HepG2 (cell line): ENCODE data around the gene PTH1R. TPM values are rescaled to one million over a fixed set of nuclear protein-coding genes. Genes with fewer than 3 reads are reported as not detected.

Experiments
- ATAC-seq: fragments of 200-7000 bp; cut with Tn5 transposase; 3 replicates; pipeline ENCODE4 v1.9.1; 2020; ENCODE audit warnings: mild to moderate bottlenecking, moderate library complexity
- BruUV-seq: library from RNA; stranded (reverse); fragments of 400-500 nt; replicated peaks from 2 replicates; lab custom pipeline; 2021; lab: Mats Ljungman, UMichigan
- CTCF ChIA-PET: fragments of 300-600 bp; formaldehyde crosslinking; extraction: SDS; loops from one replicate; lab custom pipeline; 2021; ENCODE audit warnings: low total read pairs, inconsistent platforms, low intra/inter-chr PET ratio; lab: Yijun Ruan, JAX
- POLR2A ChIA-PET: fragments of 350-600 bp; sonication (Branson Sonifier 250); formaldehyde crosslinking; loops from one replicate; lab custom pipeline; 2020; ENCODE audit warnings: antibody characterized with exemption, inconsistent platforms; lab: Yijun Ruan, JAX
- DNase-seq: peaks from one replicate; pipeline ENCODE4 v3.0.0-alpha.2; 2015; ENCODE audit warnings: low spot score
- FAIRE-seq: peaks from 3 replicates; lab custom pipeline; 2011; peaks lifted over from hg19 to GRCh38; lab: Jason Lieb, UNC
- H2AFZ ChIP-seq: one replicate; pipeline ENCODE4 v1.6.1; 2011; ENCODE audit warnings: low read length, inconsistent platforms
- H3K27ac ChIP-seq: fragments of 300-600 bp; 3 replicates; pipeline ENCODE4 v1.8.0; 2011; ENCODE audit warnings: mixed run types, mild to moderate bottlenecking, mixed read lengths, low read length, inconsistent platforms; ENCODE audit not compliant: insufficient read depth; ENCODE audit errors: extremely low read length
- H3K27me3 ChIP-seq, 2 experiments: fragments of 200-600 bp in 1 of 2; 2 replicates in 1 of 2; 3 replicates in 1 of 2; pipeline versions ENCODE4 v1.6.0 to v1.8.0; 2011; ENCODE audit warnings: low read length in 2 of 2, mild to moderate bottlenecking in 2 of 2, moderate library complexity in 2 of 2, inconsistent platforms in 1 of 2; ENCODE audit not compliant: insufficient read depth in 2 of 2, control insufficient read depth in 1 of 2
- H3K36me3 ChIP-seq, 2 experiments: fragments of 200-600 bp in 1 of 2; replicated peaks in 1 of 2; 2 replicates in 1 of 2; 3 replicates in 1 of 2; pipeline versions ENCODE4 v1.5.1 to v1.8.0; 2011; ENCODE audit warnings: low read length in 2 of 2, inconsistent platforms in 1 of 2; ENCODE audit not compliant: insufficient read depth in 2 of 2, control insufficient read depth in 1 of 2
- H3K4me1 ChIP-seq: 2 replicates; pipeline ENCODE4 v1.5.1; 2012; ENCODE audit warnings: low read length, inconsistent platforms; ENCODE audit not compliant: insufficient read depth
- H3K4me2 ChIP-seq: 2 replicates; pipeline ENCODE4 v1.6.0; 2011; ENCODE audit warnings: low read depth, low read length, inconsistent platforms
- H3K4me3 ChIP-seq, 3 experiments: fragments of 200-600 bp in 1 of 3; sonication (generic), shearing (Covaris generic) in 1 of 3; replicated peaks in 1 of 3; 2 replicates each; pipeline ENCODE4 v1.5.1; 2011 to 2016; ENCODE audit warnings: low read length in 3 of 3, inconsistent platforms in 2 of 3, low read depth in 2 of 3, mild to moderate bottlenecking in 2 of 3, control low read depth in 1 of 3, mixed read lengths in 1 of 3; ENCODE audit not compliant: insufficient read depth in 1 of 3
- H3K79me2 ChIP-seq: one replicate; pipeline ENCODE4 v1.6.1; 2011; ENCODE audit warnings: low read length, inconsistent platforms; ENCODE audit not compliant: insufficient read depth
- H3K9ac ChIP-seq: 2 replicates; pipeline ENCODE4 v1.6.0; 2011; ENCODE audit warnings: mild to moderate bottlenecking, low read depth, low read length, inconsistent platforms; ENCODE audit not compliant: insufficient read depth
- H3K9me3 ChIP-seq: 2 replicates; pipeline ENCODE4 v1.5.1; 2012; ENCODE audit warnings: mild to moderate bottlenecking, low read length
- H4K20me1 ChIP-seq: 2 replicates; pipeline ENCODE4 v1.6.0; 2011; ENCODE audit warnings: inconsistent platforms, mild to moderate bottlenecking, low read length, moderate library complexity; ENCODE audit not compliant: insufficient read depth
- CENPX ChIP-seq: sonication (generic); formaldehyde crosslinking; IDR thresholded peaks from 2 replicates; pipeline ENCODE4 v1.9.0; 2021; ENCODE audit warnings: mild to moderate bottlenecking, missing genetic modification reagents, moderate library complexity
- ESRRA ChIP-seq: sonication (generic); formaldehyde crosslinking; IDR thresholded peaks from 2 replicates; pipeline ENCODE4 v1.5.1; 2020; ENCODE audit warnings: mild to moderate bottlenecking, low read depth, missing genetic modification reagents
- GFI1 ChIP-seq: sonication (generic); formaldehyde crosslinking; IDR thresholded peaks from 2 replicates; pipeline ENCODE4 v1.5.0; 2020; ENCODE audit warnings: missing genetic modification reagents, mild to moderate bottlenecking, borderline replicate concordance
- GTF2F1 ChIP-seq: fragments of 150-350 bp; IDR thresholded peaks from 2 replicates; pipeline ENCODE4 v1.6.1; 2014; ENCODE audit warnings: low read length
- HNRNPH1 ChIP-seq: fragments of 200-400 bp; formaldehyde crosslinking; optimal IDR thresholded peaks from 2 replicates; pipeline ENCODE3; 2017; ENCODE audit warnings: mild to moderate bottlenecking, low read depth, low read length
- NKX3-1 ChIP-seq: sonication (generic); formaldehyde crosslinking; IDR thresholded peaks from 2 replicates; pipeline ENCODE4 v1.5.0; 2020; ENCODE audit warnings: missing genetic modification reagents
- REL ChIP-seq: sonication (generic); formaldehyde crosslinking; conservative IDR thresholded peaks from 2 replicates; pipeline ENCODE4 v1.8.0; 2022; ENCODE audit warnings: mild to moderate bottlenecking, missing genetic modification reagents, moderate library complexity
- SP1 ChIP-seq, 2 experiments: fragments of 450-650 bp in 1 of 2; sonication (generic) in 1 of 2; formaldehyde crosslinking in 1 of 2; IDR thresholded peaks; 2 replicates each; pipeline versions ENCODE4 v1.4.0 to v1.6.1; 2016 to 2020; ENCODE audit warnings: missing genetic modification reagents in 1 of 2
- YEATS4 ChIP-seq: sonication (generic); formaldehyde crosslinking; IDR thresholded peaks from 2 replicates; pipeline ENCODE4 v1.4.0; 2020; ENCODE audit warnings: missing genetic modification reagents, borderline replicate concordance
- ZBTB44 ChIP-seq: sonication (generic); formaldehyde crosslinking; IDR thresholded peaks from 2 replicates; pipeline ENCODE4 v1.4.0; 2020; ENCODE audit warnings: missing genetic modification reagents
- ZNF253 ChIP-seq: sonication (generic); formaldehyde crosslinking; IDR thresholded peaks from 2 replicates; pipeline ENCODE4 v1.8.0; 2022; ENCODE audit warnings: mild to moderate bottlenecking, missing genetic modification reagents, borderline replicate concordance
- ZNF468 ChIP-seq: sonication (generic); formaldehyde crosslinking; IDR thresholded peaks from 2 replicates; pipeline ENCODE4 v1.8.0; 2022; ENCODE audit warnings: mild to moderate bottlenecking, moderate library complexity, missing genetic modification reagents
- ZNF652 ChIP-seq: IDR thresholded peaks from 2 replicates; pipeline ENCODE4 v1.6.1; 2016; ENCODE audit warnings: low read depth, borderline replicate concordance
- ZNF720 ChIP-seq: sonication (generic); formaldehyde crosslinking; IDR thresholded peaks from 2 replicates; pipeline ENCODE4 v1.4.0; 2020; ENCODE audit warnings: missing genetic modification reagents
- WGBS: methylation state at CpG from one replicate; pipeline ENCODE4 v1.1.6; 2017; ENCODE audit warnings: low lambda C conversion rate; 5-methylcytosine and 5-hydroxymethylcytosine counted together
- in situ Hi-C: cut with HindIII; loops from 2 replicates; pipeline ENCODE4 v1.10.0; 2017; ENCODE audit warnings: low pct_unique_long_range_greater_than_20kb; ENCODE audit not compliant: extremely low pct_ligation_motif_present
- intact Hi-C: fragments of 100-400 bp; cut with micrococcal nuclease; formaldehyde crosslinking; loops from one replicate; pipeline ENCODE4 v1.10.0; 2022; ENCODE audit not compliant: unreplicated experiment
- polyA plus RNA-seq, 8 experiments: library from polyadenylated mRNA; depleted of rRNA in 3 of 8; stranded (reverse) in 7 of 8; unstranded in 1 of 8; fragments of >200 nt; fragmentation: Illumina TruSeq in 4 of 8; extraction: Trizol in 4 of 8; gene quantifications; 2 replicates each; pipeline versions ENCODE4 v1.2.1 to v1.2.3, GENCODE V29; 2011 to 2016; ENCODE audit warnings: low read depth in 4 of 8, missing spikeins in 1 of 8, mixed read lengths in 1 of 8; ENCODE audit not compliant: insufficient read depth in 1 of 8
- total RNA-seq, 5 experiments: library from RNA; depleted of rRNA; stranded (reverse); fragments of >200 nt; fragmentation: Illumina TruSeq; extraction: Trizol; gene quantifications; 2 replicates each; pipeline ENCODE4 v1.2.3, GENCODE V29; 2016; ENCODE audit warnings: low read depth in 1 of 5
- TF ChIP-seq, protein P1 (sequence below): sonication (generic); formaldehyde crosslinking; IDR thresholded peaks from 2 replicates; pipeline ENCODE4 v1.4.0; 2020; ENCODE audit warnings: missing genetic modification reagents
- TF ChIP-seq, protein P2 (sequence below): sonication (generic); formaldehyde crosslinking; IDR thresholded peaks from 2 replicates; pipeline ENCODE4; 2020; ENCODE audit warnings: missing genetic modification reagents, mild to moderate bottlenecking, borderline replicate concordance

Gene PTH1R
- total and polyA plus RNA-seq, 2 of the 13 experiments (the other 11 are each of a cell fraction or from before 2014, with no cell fraction given): not detected

GRCh38 chr3:46830801-46831200 lies 46.7 kb upstream of the PTH1R start:
- Histone ChIP-seq H4K20me1 (no peaks in the 10 kb centered on the region), H3K9ac (no peak overlapping the region), H3K4me1 (no peaks in the 10 kb centered on the region), H3K79me2 (no peaks in the 10 kb centered on the region), H2AFZ (no peak overlapping the region), H3K4me2 (no peak overlapping the region), H3K27ac (no peak overlapping the region), H3K27me3 (0 out of 5 replicates have a peak, but pooled peaks cover 0 to 6% of the 10 kb centered on the region in 2 experiments), H3K9me3 (no peaks in the 10 kb centered on the region), H3K36me3 (no peaks in the 10 kb centered on the region), H3K4me3 (no peak overlapping the region)
- BruUV-seq: no TSS peak
- FAIRE-seq (no peak), DNase-seq (no peak), ATAC-seq (no peak)
- ChIA-PET CTCF (no interaction called here), POLR2A (no interaction called here)
- TF ChIP-seq YEATS4 (CRISPR knock-in tag) (no peak), ZNF720 (CRISPR knock-in tag) (no peak), HNRNPH1 (no peak), ZNF468 (CRISPR knock-in tag) (no peak)
- WGBS: 0% methylated on average over 2 of the region's 2 CpGs
- in situ Hi-C loops: no loop called here
- intact Hi-C loops: no loop called here

GRCh38 chr3:46831316-46831715 lies 46.2 kb upstream of the PTH1R start:
- ChIA-PET POLR2A (no interaction called here), CTCF (no interaction called here)
- DNase-seq (no peak), FAIRE-seq (no peak), ATAC-seq (no peak)
- H3K4me2 ChIP-seq: no peak overlapping the region
- H3K4me1 ChIP-seq: no peaks in the 10 kb centered on the region
- intact Hi-C loops (no loop called here), in situ Hi-C loops (no loop called here)
- BruUV-seq: no TSS peak
- H3K9ac ChIP-seq: no peak overlapping the region
- no peaks in the 10 kb centered on the region for H3K79me2 ChIP-seq
- no peaks in the 10 kb centered on the region for H3K36me3 ChIP-seq
- 19% methylated on average over 3 of the region's 3 CpGs for WGBS
- H3K9me3 ChIP-seq: no peaks in the 10 kb centered on the region
- H3K27me3 ChIP-seq: 0 out of 5 replicates have a peak, but pooled peaks cover 0 to 6% of the 10 kb centered on the region in 2 experiments
- H4K20me1 ChIP-seq: no peaks in the 10 kb centered on the region
- no peak overlapping the region for H2AFZ ChIP-seq
- no peak overlapping the region for H3K4me3 ChIP-seq
- H3K27ac ChIP-seq: no peak overlapping the region
- no peak for TF ChIP-seq CENPX
- no peak for TF ChIP-seq ZBTB44 (CRISPR knock-in tag)
- TF ChIP-seq, protein P1, sequence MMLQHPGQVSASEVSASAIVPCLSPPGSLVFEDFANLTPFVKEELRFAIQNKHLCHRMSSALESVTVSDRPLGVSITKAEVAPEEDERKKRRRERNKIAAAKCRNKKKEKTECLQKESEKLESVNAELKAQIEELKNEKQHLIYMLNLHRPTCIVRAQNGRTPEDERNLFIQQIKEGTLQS (CRISPR knock-in tag): no peak
- TF ChIP-seq ESRRA (CRISPR knock-in tag): no peak
- no peak for TF ChIP-seq ZNF652
- TF ChIP-seq, protein P2, sequence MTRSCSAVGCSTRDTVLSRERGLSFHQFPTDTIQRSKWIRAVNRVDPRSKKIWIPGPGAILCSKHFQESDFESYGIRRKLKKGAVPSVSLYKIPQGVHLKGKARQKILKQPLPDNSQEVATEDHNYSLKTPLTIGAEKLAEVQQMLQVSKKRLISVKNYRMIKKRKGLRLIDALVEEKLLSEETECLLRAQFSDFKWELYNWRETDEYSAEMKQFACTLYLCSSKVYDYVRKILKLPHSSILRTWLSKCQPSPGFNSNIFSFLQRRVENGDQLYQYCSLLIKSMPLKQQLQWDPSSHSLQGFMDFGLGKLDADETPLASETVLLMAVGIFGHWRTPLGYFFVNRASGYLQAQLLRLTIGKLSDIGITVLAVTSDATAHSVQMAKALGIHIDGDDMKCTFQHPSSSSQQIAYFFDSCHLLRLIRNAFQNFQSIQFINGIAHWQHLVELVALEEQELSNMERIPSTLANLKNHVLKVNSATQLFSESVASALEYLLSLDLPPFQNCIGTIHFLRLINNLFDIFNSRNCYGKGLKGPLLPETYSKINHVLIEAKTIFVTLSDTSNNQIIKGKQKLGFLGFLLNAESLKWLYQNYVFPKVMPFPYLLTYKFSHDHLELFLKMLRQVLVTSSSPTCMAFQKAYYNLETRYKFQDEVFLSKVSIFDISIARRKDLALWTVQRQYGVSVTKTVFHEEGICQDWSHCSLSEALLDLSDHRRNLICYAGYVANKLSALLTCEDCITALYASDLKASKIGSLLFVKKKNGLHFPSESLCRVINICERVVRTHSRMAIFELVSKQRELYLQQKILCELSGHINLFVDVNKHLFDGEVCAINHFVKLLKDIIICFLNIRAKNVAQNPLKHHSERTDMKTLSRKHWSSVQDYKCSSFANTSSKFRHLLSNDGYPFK (CRISPR knock-in tag): no peak
- no peak for TF ChIP-seq GFI1
- TF ChIP-seq REL (CRISPR knock-in tag): no peak
- TF ChIP-seq GTF2F1: no peak
- no peak for TF ChIP-seq ZNF253
- no peak for TF ChIP-seq NKX3-1 (CRISPR knock-in tag)
- no peak for TF ChIP-seq SP1 (IDR thresholded peaks at IDR 0.05)
- TF ChIP-seq SP1 (CRISPR knock-in tag; IDR thresholded peaks at IDR 0.05): no peak
